ENCODE measurements around the gene VCX2. TPM values are rescaled to one million over a fixed set of nuclear protein-coding genes. Genes with fewer than 3 reads are reported as not detected.
"Not testable (repeated sequence)": the region's sequence is repeated elsewhere in the genome, so short reads cannot be mapped to it uniquely, and the experiment has no call there.

VCX2 gene
- not detected for total RNA-seq
- polyA plus RNA-seq: not detected
- long read RNA-seq, donor 1: 0 reads
- long read RNA-seq, donor 2: 0 reads

DNA sequence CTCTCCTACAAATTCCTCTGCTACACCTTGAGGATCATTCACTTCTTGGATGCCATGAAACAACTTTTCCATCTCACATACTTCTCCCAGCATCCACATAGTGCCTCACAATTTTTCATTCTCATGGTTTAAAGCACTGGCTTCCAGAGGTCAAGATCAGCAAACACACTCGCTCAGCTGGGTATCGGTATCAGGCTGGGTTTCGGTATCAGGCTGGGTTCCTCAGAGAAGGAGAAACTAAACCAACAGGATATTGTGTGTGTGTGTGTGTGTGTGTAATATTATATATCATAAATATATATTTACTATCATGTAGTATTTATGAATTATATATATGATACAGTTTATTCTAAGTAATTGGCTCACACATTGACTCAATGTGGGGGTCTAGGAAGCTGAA is at the start of gene VCX2:
Gene VCX2, minus strand, starts transcription at position 99 of the 400 bp plus-strand sequence. CDS start 624 bp downstream, outside the sequence.
- H3K4me1 ChIP-seq; DNase-seq; H3K9me3 ChIP-seq; intact Hi-C loops (cut with DNase I; ENCODE audit: low total_unique reads); H3K27me3 ChIP-seq (replicated peaks in 1 of 7); H3K27ac ChIP-seq; H3K4me3 ChIP-seq; H3K36me3 ChIP-seq: not testable (repeated sequence)
- WGBS, 5 donors: 79 to 97% (median 96%) methylated on average over 3 of the region's 3 CpGs

DNA sequence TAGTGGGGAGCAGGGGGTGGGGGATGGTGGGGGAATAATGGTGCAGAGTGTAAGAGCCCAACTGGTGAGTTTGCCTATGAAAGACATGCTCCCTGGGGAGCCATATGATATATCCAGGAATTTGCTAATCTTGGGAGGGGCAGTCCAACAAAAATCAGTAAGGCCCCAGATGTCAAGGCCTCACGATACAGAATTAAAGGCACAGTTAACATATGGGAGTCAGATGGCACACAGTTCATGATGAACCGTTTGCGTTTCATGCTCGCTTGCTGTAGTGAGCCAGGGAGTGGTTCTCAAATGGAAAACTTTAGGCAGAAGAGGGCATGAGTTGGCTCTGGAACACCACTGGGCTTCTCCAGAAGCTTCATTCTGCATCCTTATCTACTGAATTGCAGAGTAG is 33.9 kb upstream of the VCX2 start:
- no peaks in the 10 kb centered on the region for H3K36me3 ChIP-seq
- intact Hi-C loops (cut with DNase I; ENCODE audit: low total_unique reads): no loop called here
- DNase-seq: no peak
- H3K4me3 ChIP-seq: no peak overlapping the region
- H3K4me1 ChIP-seq: no peaks in the 10 kb centered on the region
- no peaks in the 10 kb centered on the region for H3K9me3 ChIP-seq
- no peaks in the 10 kb centered on the region for H3K27me3 ChIP-seq (replicated peaks in 1 of 7)
- no peak overlapping the region for H3K27ac ChIP-seq
- TF ChIP-seq POLR2AphosphoS5 (IDR thresholded peaks at IDR 0.05) (no peak), POLR2A (IDR thresholded peaks at IDR 0.05) (no peak)
- TF ChIP-seq, protein P1, sequence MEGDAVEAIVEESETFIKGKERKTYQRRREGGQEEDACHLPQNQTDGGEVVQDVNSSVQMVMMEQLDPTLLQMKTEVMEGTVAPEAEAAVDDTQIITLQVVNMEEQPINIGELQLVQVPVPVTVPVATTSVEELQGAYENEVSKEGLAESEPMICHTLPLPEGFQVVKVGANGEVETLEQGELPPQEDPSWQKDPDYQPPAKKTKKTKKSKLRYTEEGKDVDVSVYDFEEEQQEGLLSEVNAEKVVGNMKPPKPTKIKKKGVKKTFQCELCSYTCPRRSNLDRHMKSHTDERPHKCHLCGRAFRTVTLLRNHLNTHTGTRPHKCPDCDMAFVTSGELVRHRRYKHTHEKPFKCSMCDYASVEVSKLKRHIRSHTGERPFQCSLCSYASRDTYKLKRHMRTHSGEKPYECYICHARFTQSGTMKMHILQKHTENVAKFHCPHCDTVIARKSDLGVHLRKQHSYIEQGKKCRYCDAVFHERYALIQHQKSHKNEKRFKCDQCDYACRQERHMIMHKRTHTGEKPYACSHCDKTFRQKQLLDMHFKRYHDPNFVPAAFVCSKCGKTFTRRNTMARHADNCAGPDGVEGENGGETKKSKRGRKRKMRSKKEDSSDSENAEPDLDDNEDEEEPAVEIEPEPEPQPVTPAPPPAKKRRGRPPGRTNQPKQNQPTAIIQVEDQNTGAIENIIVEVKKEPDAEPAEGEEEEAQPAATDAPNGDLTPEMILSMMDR (IDR thresholded peaks at IDR 0.05 in 8 of 11, conservative IDR thresholded peaks at IDR 0.05 in 3 of 11): no peak
- 56 to 97% (median 71%) methylated on average over 4 of the region's 4 CpGs for WGBS, 5 donors

DNA sequence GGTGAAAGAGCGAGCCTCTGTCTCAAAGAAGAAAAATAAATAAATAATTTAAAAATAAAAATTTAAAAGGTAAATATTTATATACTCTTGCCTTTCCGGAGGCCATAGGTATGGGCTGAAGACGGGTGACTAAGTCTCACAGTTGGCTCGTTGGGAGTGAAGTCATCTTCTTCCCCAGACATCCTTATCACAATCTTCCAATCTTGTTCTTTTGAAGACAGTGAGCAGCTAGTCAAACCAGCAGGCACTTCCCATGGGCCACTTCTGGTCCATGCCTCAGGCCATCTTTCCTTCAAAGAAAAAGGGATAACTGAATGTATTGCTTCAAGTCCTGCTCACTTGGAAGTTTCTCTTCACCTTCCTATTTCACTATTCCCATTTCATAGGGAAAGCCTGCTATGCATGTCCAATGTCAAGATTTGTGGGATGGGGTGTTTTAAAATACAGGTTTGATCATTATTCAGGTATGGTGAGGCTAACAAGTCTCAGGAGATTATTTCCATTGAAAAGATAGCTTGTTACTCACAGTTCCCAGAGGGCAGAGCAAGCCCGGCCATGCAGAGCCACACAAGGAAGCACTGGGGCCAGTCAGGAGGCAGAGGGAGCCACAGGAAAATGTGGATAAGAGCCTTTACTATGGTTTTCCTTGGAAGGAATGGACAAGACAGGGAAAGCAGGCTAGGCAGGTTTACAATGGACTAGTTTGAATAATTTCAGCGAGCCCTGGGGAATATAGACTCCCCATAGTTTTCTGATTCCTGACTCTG is 33.3 kb upstream of the VCX2 start:
- Histone ChIP-seq H3K4me3 (no peak overlapping the region), H3K36me3 (no peaks in the 10 kb centered on the region), H3K27me3 (replicated peaks in 1 of 7) (no peaks in the 10 kb centered on the region), H3K27ac (no peak overlapping the region), H3K9me3 (no peaks in the 10 kb centered on the region), H3K4me1 (no peaks in the 10 kb centered on the region)
- DNase-seq: no peak
- TF ChIP-seq POLR2AphosphoS5 (IDR thresholded peaks at IDR 0.05) (no peak), POLR2A (IDR thresholded peaks at IDR 0.05) (no peak)
- TF ChIP-seq, protein P1 (IDR thresholded peaks at IDR 0.05 in 8 of 11, conservative IDR thresholded peaks at IDR 0.05 in 3 of 11): no peak
- WGBS, 5 donors: 51 to 98% (median 60%) methylated on average over 6 of the region's 6 CpGs
- intact Hi-C loops (cut with DNase I; ENCODE audit: low total_unique reads): no loop called here

DNA sequence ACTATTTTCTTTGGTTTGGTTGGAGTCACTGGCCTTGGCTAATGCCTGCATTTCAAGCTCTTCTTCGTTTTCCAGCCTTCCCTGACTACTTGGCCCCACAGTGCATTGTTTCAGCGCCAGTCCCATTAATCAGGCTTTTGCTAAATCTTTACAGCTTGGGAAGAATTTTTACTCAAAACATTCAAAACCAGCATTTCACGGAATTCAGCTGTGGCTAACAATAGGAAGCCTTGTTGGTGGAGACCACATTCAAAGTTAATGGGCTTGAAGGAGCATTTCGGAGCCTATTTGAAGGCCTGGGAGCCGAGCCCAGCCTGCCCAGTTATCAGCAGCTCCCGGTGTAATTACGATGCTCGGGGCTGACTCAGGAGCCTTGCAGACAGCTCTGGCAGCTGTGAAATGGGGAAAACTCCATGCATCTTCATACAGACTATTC is 30.8 kb upstream of the VCX2 start:
- intact Hi-C loops (cut with DNase I; ENCODE audit: low total_unique reads): no loop called here
- Histone ChIP-seq H3K36me3 (no peaks in the 10 kb centered on the region), H3K9me3 (no peaks in the 10 kb centered on the region), H3K27ac (no peak overlapping the region), H3K4me3 (no peak overlapping the region), H3K27me3 (replicated peaks in 1 of 7) (no peaks in the 10 kb centered on the region), H3K4me1 (no peaks in the 10 kb centered on the region)
- 61 to 78% (median 66%) methylated on average over 8 of the region's 8 CpGs for WGBS, 5 donors
- DNase-seq: no peak
- no peak for TF ChIP-seq POLR2A (IDR thresholded peaks at IDR 0.05)
- TF ChIP-seq, protein P1 (IDR thresholded peaks at IDR 0.05 in 8 of 11, conservative IDR thresholded peaks at IDR 0.05 in 3 of 11): no peak
- no peak for TF ChIP-seq POLR2AphosphoS5 (IDR thresholded peaks at IDR 0.05)

All from spleen (tissue), 13 donors.